Panc1 (cell line): ENCODE results near the gene ACSL5. TPM values are rescaled to one million over a fixed set of nuclear protein-coding genes. Genes with fewer than 3 reads are reported as not detected.

Experiments
- ATAC-seq: fragments of 200-7000 bp; cut with Tn5 transposase; 2 replicates; pipeline ENCODE4 v1.9.1; 2020; ENCODE audit warnings: mild to moderate bottlenecking, moderate library complexity
- BruUV-seq: library from RNA; stranded (reverse); fragments of 400-500 nt; replicated peaks from 2 replicates; lab custom pipeline; 2021; lab: Mats Ljungman, UMichigan
- CTCF ChIA-PET: fragments of 300-600 bp; sonication (Branson Sonifier 250); formaldehyde crosslinking; loops from one replicate; lab custom pipeline; 2022; ENCODE audit warnings: antibody characterized with exemption; lab: Charles Lee
- POLR2A ChIA-PET: fragments of 300-600 bp; sonication (Branson Sonifier 250); formaldehyde crosslinking; loops from one replicate; lab custom pipeline; 2022; ENCODE audit warnings: antibody characterized with exemption; lab: Charles Lee
- DNase-seq: peaks from one replicate; pipeline ENCODE4 v3.0.0-alpha.2; 2010; ENCODE audit warnings: low read depth, low spot score
- H3K27ac ChIP-seq: 2 replicates; pipeline ENCODE4 v1.5.1; 2011; ENCODE audit warnings: mild to moderate bottlenecking, low read length, inconsistent platforms
- H3K27me3 ChIP-seq: fragments of 200-500 bp; sonication (Bioruptor generic); 2 replicates; pipeline ENCODE4 v1.6.0; 2014; ENCODE audit warnings: low read length, inconsistent platforms; ENCODE audit not compliant: control insufficient read depth, insufficient read depth
- H3K36me3 ChIP-seq: fragments of 200-500 bp; sonication (Bioruptor generic); 2 replicates; pipeline ENCODE4 v1.5.1; 2014; ENCODE audit warnings: inconsistent platforms, mild to moderate bottlenecking, low read length, moderate library complexity; ENCODE audit not compliant: control insufficient read depth, insufficient read depth
- H3K4me1 ChIP-seq: 2 replicates; pipeline ENCODE4 v1.5.1; 2011; ENCODE audit warnings: inconsistent platforms, mild to moderate bottlenecking, low read length, moderate library complexity; ENCODE audit not compliant: control insufficient read depth, insufficient read depth
- H3K4me3 ChIP-seq, 2 experiments: 2 replicates each; pipeline ENCODE4 v1.5.1; 2011 to 2012; ENCODE audit warnings: low read depth in 2 of 2, low read length in 2 of 2, mild to moderate bottlenecking in 2 of 2, inconsistent platforms in 1 of 2, moderate library complexity in 1 of 2
- H3K9me3 ChIP-seq: fragments of 200-500 bp; sonication (Bioruptor generic); 2 replicates; pipeline ENCODE4 v1.5.1; 2014; ENCODE audit warnings: low read depth, mild to moderate bottlenecking, inconsistent platforms, low read length, moderate library complexity; ENCODE audit not compliant: control insufficient read depth, insufficient read depth
- CTCF ChIP-seq: fragments of 450-650 bp; IDR thresholded peaks from 2 replicates; pipeline ENCODE4 v1.5.1; 2017; ENCODE audit warnings: mild to moderate bottlenecking
- POLR2AphosphoS5 ChIP-seq: IDR thresholded peaks from 2 replicates; pipeline ENCODE4 v1.6.1; 2012; ENCODE audit warnings: mild to moderate bottlenecking, low read depth, low read length, moderate library complexity
- SIN3A ChIP-seq: IDR thresholded peaks from 2 replicates; pipeline ENCODE4 v1.6.1; 2012; ENCODE audit warnings: low read depth, mild to moderate bottlenecking, low read length, moderate library complexity, borderline replicate concordance; ENCODE audit not compliant: insufficient read depth
- TCF7L2 ChIP-seq: IDR thresholded peaks from 2 replicates; pipeline ENCODE4 v1.6.1; 2011; ENCODE audit warnings: mild to moderate bottlenecking, low read depth, low read length, inconsistent platforms
- in situ Hi-C: cut with HindIII; loops from 2 replicates; pipeline ENCODE4 v1.10.0; 2016; ENCODE audit warnings: low sequenced_read_pairs, low pct_unique_long_range_greater_than_20kb
- intact Hi-C: fragments of 100-400 bp; cut with micrococcal nuclease; formaldehyde crosslinking; loops from one replicate; pipeline ENCODE4 v1.10.0; 2022; ENCODE audit not compliant: unreplicated experiment
- total RNA-seq: library from RNA; stranded (reverse); gene quantifications from one replicate; pipeline ENCODE4 v1.2.1, GENCODE V29; 2021; ENCODE audit not compliant: unreplicated experiment
- TF ChIP-seq, protein P1 (sequence below), 2 experiments: IDR thresholded peaks; 2 replicates each; pipeline ENCODE4 v1.6.1; 2011 to 2012; ENCODE audit warnings: low read depth in 2 of 2, control low read depth in 1 of 2, low read length in 1 of 2, mild to moderate bottlenecking in 1 of 2, moderate library complexity in 1 of 2; ENCODE audit not compliant: insufficient read depth in 1 of 2

ACSL5 gene
- total RNA-seq, 1 experiment from 2014 or later: 2.4 TPM

- no peaks in the 10 kb centered on the region for H3K27me3 ChIP-seq
- H3K9me3 ChIP-seq: no peaks in the 10 kb centered on the region
- H3K4me1 ChIP-seq: no peaks in the 10 kb centered on the region
- ATAC-seq (no peak), DNase-seq (no peak)
- in situ Hi-C loops: no loop called here
- H3K4me3 ChIP-seq: no peak overlapping the region
- ChIA-PET CTCF (interaction anchor here (0.6 kb wide), 1 partner anchor 690 kb away, joined by 7 read pairs; no protein-coding TSS in a partner anchor), POLR2A (no interaction called here)
- TF ChIP-seq SIN3A (no peak), POLR2AphosphoS5 (no peak), TCF7L2 (no peak), CTCF (no peak)
- TF ChIP-seq, protein P1, sequence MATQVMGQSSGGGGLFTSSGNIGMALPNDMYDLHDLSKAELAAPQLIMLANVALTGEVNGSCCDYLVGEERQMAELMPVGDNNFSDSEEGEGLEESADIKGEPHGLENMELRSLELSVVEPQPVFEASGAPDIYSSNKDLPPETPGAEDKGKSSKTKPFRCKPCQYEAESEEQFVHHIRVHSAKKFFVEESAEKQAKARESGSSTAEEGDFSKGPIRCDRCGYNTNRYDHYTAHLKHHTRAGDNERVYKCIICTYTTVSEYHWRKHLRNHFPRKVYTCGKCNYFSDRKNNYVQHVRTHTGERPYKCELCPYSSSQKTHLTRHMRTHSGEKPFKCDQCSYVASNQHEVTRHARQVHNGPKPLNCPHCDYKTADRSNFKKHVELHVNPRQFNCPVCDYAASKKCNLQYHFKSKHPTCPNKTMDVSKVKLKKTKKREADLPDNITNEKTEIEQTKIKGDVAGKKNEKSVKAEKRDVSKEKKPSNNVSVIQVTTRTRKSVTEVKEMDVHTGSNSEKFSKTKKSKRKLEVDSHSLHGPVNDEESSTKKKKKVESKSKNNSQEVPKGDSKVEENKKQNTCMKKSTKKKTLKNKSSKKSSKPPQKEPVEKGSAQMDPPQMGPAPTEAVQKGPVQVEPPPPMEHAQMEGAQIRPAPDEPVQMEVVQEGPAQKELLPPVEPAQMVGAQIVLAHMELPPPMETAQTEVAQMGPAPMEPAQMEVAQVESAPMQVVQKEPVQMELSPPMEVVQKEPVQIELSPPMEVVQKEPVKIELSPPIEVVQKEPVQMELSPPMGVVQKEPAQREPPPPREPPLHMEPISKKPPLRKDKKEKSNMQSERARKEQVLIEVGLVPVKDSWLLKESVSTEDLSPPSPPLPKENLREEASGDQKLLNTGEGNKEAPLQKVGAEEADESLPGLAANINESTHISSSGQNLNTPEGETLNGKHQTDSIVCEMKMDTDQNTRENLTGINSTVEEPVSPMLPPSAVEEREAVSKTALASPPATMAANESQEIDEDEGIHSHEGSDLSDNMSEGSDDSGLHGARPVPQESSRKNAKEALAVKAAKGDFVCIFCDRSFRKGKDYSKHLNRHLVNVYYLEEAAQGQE (IDR thresholded peaks at IDR 0.05; ENCODE audit: insufficient read depth in 1 of 2, low read depth in 2 of 2, low read length in 1 of 2): no peak
- H3K36me3 ChIP-seq: peaks cover 29% of the 10 kb centered on the region
- no peak overlapping the region for H3K27ac ChIP-seq
- BruUV-seq: no TSS peak
- intact Hi-C loops: no loop called here
These were observed 55.2 kb downstream of the ACSL5 start for GRCh38 chr10:112429147-112429546.

DNA sequence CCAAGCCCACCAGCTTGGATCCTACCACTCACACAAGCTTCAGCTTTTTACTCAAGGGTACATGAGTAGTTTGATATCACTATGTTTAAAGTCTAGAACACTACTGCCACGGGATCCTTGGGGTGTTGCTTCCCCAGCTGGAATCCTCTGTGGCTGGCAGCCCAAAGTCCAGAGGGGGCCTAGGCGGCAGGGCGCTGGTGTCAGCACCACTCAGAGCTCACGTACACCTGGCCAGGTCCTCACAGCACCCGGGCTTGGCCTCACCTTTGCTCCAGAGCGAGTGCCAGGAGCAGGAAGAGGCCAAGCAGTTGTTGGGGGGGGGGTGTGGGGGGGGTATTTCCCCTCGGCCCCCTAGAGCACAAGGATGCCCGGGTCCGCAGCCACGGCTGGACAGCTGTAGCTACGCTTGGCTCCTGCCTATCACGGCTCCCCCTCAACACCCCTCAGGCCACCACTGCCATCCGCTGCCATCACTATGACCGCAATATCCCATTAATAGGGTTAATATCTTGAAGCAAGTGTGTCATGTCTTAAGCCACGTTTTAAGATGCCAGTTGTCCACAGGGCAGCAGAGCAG is 55.8 kb downstream of the ACSL5 start:
- peaks cover 35% of the 10 kb centered on the region for H3K36me3 ChIP-seq
- no TSS peak for BruUV-seq
- intact Hi-C loops: loop anchor here (5.0 to 10.0 kb wide), 3 partner anchors 107 to 285 kb away; partner anchors contain the start of gene GPAM
- CTCF ChIA-PET: interaction anchor here (0.6 kb wide), 1 partner anchor 690 kb away, joined by 7 read pairs; no protein-coding TSS in a partner anchor
- POLR2A ChIA-PET: no interaction called here
- DNase-seq (no peak), ATAC-seq (no peak)
- H3K27ac ChIP-seq: no peak overlapping the region
- H3K4me3 ChIP-seq: no peak overlapping the region
- TF ChIP-seq POLR2AphosphoS5: no peak
- no peak for TF ChIP-seq SIN3A
- no peak for TF ChIP-seq CTCF
- TF ChIP-seq, protein P1 (IDR thresholded peaks at IDR 0.05; ENCODE audit: insufficient read depth in 1 of 2, low read depth in 2 of 2, low read length in 1 of 2): no peak
- TF ChIP-seq TCF7L2: no peak
- in situ Hi-C loops: no loop called here
- H3K27me3 ChIP-seq: no peaks in the 10 kb centered on the region
- no peaks in the 10 kb centered on the region for H3K4me1 ChIP-seq
- H3K9me3 ChIP-seq: no peaks in the 10 kb centered on the region
